HL-60 (cell line): ENCODE data around the gene MYO10.

Experiments used
- GABPA ChIP-seq: IDR thresholded peaks from 2 replicates; pipeline ENCODE4 v1.6.1; 2012; ENCODE audit warnings: low read depth
- POLR2AphosphoS5 ChIP-seq: IDR thresholded peaks from 2 replicates; pipeline ENCODE4 v1.6.1; 2012; ENCODE audit warnings: low read depth
- REST ChIP-seq: IDR thresholded peaks from 2 replicates; pipeline ENCODE4 v1.6.1; 2012; ENCODE audit warnings: low read depth; ENCODE audit not compliant: insufficient replicate concordance
- SPI1 ChIP-seq: IDR thresholded peaks from 2 replicates; pipeline ENCODE4 v1.6.1; 2012; ENCODE audit warnings: low read depth, mild to moderate bottlenecking, borderline replicate concordance
- TF ChIP-seq, protein P1 (sequence below): IDR thresholded peaks from one replicate; pipeline ENCODE4 v1.5.1; 2011; ENCODE audit warnings: low read length, control low read depth, inconsistent platforms; ENCODE audit not compliant: insufficient read depth

DNA sequence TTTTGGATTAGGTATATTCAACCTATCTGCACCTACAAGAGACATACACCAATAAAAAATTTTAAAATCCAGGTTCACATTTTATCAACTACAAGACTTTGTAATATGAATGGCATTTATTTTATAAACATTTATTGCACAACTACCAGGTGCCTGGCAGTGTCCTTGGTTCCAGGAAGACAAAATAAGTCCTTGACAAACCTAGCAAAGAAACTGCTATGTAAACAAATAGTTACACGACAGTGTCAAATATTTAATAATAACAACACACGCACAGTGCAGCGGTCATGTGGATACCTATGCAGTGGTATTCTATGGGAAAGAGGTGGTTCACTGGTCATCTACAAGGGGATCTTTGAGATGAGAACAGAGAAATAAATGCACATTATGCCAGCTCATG lies 120.7 kb downstream of the MYO10 start:
- TF ChIP-seq, protein P1, sequence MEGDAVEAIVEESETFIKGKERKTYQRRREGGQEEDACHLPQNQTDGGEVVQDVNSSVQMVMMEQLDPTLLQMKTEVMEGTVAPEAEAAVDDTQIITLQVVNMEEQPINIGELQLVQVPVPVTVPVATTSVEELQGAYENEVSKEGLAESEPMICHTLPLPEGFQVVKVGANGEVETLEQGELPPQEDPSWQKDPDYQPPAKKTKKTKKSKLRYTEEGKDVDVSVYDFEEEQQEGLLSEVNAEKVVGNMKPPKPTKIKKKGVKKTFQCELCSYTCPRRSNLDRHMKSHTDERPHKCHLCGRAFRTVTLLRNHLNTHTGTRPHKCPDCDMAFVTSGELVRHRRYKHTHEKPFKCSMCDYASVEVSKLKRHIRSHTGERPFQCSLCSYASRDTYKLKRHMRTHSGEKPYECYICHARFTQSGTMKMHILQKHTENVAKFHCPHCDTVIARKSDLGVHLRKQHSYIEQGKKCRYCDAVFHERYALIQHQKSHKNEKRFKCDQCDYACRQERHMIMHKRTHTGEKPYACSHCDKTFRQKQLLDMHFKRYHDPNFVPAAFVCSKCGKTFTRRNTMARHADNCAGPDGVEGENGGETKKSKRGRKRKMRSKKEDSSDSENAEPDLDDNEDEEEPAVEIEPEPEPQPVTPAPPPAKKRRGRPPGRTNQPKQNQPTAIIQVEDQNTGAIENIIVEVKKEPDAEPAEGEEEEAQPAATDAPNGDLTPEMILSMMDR, result no peak
- TF ChIP-seq POLR2AphosphoS5, result no peak
- TF ChIP-seq REST, result no peak
- no peak for TF ChIP-seq GABPA
- no peak for TF ChIP-seq SPI1
